Fibroblast of mammary gland (primary cell): ENCODE results near the gene CPXM1.

Experiments used
- DNase-seq: peaks from one replicate; pipeline ENCODE4 v3.0.0-alpha.2; 2010; ENCODE audit warnings: low read depth
- H3K4me3 ChIP-seq: 2 replicates; pipeline ENCODE4 v1.5.1; 2011; ENCODE audit warnings: low read depth, mild to moderate bottlenecking, low read length, moderate library complexity; ENCODE audit not compliant: control insufficient read depth
- TF ChIP-seq, protein P1 (sequence below): conservative IDR thresholded peaks from 2 replicates; pipeline ENCODE4 v1.5.1; 2011; ENCODE audit warnings: low read depth, low read length, inconsistent platforms; ENCODE audit not compliant: control insufficient read depth, insufficient read depth

Gene CPXM1

DNA sequence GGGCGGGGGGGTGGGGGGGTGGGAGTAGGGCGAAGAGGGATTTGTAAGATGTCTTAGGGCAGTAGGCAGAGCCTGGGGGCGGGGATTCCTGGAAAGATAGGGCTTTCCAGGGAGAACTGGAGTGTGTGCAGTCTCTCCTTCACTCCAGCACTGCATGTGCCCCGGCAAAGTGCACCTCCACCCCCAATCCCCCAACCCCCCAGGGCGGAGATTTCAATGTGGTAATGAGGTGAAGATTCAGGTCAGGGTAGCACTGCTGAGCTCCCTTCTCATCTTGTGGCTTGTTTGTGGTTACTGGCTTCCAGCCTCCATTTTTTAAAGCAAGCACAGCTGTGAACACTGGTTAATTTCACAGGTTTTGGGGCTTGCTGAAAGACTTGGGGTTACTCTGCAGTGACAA lies 21.6 kb upstream of the CPXM1 start:
- no peak overlapping the region for H3K4me3 ChIP-seq
- DNase-seq, result peak; percentile 51
- TF ChIP-seq, protein P1, sequence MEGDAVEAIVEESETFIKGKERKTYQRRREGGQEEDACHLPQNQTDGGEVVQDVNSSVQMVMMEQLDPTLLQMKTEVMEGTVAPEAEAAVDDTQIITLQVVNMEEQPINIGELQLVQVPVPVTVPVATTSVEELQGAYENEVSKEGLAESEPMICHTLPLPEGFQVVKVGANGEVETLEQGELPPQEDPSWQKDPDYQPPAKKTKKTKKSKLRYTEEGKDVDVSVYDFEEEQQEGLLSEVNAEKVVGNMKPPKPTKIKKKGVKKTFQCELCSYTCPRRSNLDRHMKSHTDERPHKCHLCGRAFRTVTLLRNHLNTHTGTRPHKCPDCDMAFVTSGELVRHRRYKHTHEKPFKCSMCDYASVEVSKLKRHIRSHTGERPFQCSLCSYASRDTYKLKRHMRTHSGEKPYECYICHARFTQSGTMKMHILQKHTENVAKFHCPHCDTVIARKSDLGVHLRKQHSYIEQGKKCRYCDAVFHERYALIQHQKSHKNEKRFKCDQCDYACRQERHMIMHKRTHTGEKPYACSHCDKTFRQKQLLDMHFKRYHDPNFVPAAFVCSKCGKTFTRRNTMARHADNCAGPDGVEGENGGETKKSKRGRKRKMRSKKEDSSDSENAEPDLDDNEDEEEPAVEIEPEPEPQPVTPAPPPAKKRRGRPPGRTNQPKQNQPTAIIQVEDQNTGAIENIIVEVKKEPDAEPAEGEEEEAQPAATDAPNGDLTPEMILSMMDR, result no peak

DNA sequence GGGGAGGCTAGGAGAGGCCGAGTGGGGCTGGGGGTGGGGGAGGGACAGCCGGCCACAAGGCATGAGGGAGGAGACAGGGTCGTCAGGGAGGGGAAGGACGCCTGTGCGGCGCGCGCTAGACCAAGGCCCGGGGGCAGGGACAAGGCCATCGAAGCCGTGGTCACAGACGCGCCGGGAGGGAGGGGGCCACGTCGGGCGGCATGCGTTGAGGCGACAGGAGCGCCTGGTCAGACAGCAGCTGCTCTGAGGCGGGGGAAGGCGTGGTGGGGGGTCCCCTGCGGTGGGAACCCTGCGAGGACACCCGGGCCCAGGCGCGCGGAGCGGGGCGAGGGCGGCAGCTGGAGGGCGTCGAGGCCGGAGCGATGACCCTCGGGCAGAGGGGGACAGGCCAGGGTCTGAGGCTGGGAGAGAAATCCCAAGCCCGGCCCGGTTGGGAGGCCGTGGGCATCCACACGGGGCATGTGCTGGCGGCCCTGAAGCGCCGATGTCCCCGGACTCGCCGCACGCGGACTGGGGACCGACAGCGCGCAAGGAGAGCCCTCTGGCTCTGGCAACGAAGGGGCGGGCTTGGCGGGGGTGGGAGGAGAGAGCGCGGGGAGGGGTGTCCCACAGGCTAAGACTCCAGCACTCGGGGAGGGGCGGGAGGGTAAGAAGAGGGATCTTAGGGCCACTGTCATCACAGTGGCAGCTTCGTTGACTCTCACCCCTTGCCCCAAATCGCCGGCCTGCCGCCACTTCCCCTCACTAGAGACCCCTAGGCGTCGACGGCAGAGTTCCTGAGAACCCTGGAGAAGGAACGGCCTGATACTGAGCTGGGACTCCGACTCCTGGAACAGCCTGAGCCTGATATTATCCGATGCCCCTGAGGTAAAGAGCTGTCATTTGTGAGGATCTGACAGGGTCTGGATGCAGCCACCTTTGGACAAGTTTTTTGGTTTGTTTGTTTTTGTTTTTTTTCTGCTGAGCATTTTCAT lies 20.8 kb upstream of the CPXM1 start:
- no peak overlapping the region for H3K4me3 ChIP-seq
- no peak for DNase-seq
- TF ChIP-seq, protein P1, result no peak

DNA sequence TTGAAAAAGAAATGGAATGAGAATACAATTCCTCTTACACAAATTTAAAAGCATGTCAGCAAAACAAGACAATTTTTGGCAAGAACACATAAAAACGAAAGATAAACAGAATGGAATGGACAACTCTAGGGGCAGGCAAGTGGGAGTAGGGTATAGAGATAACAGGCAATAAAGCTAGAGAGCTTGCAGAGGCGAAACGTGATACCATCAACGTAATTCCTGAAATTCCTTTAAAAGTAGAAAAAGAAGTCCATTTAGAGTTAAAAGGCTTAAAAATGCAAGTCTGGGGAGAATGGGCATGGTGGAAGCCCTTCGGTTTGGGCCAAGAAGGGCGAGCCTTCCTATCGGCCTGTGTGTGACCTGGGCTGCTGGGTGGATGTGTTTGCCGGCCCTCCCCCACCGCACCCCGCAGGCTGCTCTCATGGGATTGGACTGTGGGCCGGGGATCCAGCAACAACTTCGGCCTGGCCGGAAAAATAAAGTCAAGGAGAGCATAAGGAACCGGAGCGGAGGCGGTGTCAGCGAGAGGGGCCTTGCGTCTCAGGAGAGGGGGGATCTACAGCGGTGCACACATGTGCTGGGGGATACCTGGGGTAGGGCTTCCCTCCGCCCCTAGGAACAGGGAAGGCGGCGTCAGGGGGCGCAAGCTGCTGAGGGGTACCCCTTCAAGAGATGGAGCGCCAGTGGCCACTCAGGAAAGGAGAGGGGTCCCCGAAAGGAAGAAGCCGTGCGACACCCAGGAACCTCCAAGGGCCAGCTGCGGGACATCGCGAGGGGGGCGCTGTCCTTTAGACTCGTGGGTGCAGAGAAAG lies 19.9 kb upstream of the CPXM1 start:
- TF ChIP-seq, protein P1, result no peak
- peak; percentile 11 for DNase-seq
- no peak overlapping the region for H3K4me3 ChIP-seq

DNA sequence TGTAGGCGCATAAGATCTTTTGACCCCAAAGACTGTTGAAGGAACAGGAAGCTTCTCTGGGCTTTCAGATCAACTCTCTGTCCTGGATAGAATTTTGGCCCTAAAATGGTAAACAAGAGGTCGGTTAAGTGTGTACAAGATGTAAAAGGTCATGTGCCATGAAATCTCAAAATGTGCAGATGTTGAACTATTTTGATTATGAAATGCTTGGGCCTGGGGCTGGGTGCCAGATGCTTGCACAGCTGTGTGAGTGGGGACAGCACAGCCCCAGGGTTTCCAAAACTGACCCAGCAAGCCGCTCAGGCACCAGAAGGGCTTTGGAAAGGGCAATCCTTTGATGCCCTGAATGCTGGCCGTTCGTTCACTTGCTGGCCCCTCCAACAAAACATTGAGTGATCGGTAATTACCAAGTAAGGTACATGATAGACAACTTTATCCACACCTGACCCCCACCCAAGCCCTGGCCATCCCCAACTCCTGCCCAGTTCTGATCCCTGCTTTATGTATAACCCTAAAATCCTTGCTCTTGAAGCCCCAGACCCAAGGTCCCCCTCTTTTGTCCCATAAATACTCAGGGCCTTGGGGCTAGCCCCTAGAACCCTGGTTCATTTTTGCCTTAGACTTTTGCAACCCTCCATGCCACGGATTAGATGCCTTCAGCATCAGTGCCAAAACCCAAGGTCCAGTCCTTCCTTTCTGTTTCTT lies 17.6 kb upstream of the CPXM1 start:
- TF ChIP-seq, protein P1, result no peak
- H3K4me3 ChIP-seq, result no peak overlapping the region
- peak; percentile 56 for DNase-seq

DNA sequence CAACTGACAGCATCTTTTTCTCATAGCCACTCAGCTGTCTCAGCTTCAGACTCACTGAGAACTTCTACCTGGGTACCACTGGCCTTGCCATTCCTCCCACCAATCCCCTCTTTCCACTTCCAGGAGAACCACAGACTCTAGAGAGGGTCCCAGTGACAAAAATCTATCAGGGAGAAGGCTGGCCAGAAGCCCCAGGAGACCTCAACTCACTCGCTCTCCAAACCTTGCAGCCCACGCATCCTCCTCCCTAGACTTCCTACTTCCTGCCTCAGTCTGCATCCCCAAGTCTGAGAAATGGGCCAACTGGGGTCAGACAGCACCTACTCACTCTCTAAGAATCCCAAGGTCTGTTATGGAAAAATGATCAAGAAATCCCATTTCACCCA lies 16.9 kb upstream of the CPXM1 start:
- no peak overlapping the region for H3K4me3 ChIP-seq
- TF ChIP-seq, protein P1, result no peak
- DNase-seq, result no peak

DNA sequence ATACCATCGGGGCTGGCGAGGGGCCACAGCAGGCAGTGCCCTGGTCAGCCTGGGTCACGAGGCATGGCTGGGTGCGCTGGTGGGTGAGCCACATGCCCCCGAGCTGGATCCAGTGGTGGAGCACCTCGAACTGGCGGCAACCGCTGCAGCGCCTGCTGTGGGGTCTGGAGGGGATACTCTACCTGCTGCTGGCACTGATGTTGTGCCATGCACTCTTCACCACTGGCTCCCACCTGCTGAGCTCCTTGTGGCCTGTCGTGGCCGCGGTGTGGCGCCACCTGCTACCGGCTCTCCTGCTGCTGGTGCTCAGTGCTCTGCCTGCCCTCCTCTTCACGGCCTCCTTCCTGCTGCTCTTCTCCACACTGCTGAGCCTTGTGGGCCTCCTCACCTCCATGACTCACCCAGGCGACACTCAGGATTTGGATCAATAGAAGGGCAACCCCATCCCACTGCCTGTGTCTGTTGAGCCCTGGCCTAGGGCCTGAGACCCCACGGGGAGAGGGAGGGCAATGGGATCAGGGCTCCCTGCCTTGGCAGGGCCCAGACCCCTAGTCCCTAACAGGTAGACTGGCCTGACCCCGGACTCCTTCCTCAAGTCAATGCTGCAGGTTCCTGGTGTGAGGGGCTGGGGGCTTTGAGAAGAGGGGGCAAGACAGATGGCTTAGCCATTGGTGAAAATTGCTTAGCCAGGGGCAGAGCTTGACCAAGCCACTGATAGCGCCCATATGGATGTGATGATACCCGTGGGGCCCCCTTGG lies 16.3 kb upstream of the CPXM1 start:
- TF ChIP-seq, protein P1, result no peak
- DNase-seq, result no peak
- H3K4me3 ChIP-seq, result no peak overlapping the region
